GM18508 (cell line): Measurements from ENCODE around the gene ABHD17A.

Experiments used
- ATAC-seq: cut with Tn5 transposase; IDR thresholded peaks from one replicate; pipeline ENCODE4 v1.9.1; 2021; ENCODE audit warnings: moderate number of reproducible peaks; ENCODE audit not compliant: insufficient read depth, unreplicated experiment

Gene ABHD17A

GRCh38 chr19:1865172-1866010, 19.9 kb downstream of the ABHD17A start:
- ATAC-seq: no peak

DNA sequence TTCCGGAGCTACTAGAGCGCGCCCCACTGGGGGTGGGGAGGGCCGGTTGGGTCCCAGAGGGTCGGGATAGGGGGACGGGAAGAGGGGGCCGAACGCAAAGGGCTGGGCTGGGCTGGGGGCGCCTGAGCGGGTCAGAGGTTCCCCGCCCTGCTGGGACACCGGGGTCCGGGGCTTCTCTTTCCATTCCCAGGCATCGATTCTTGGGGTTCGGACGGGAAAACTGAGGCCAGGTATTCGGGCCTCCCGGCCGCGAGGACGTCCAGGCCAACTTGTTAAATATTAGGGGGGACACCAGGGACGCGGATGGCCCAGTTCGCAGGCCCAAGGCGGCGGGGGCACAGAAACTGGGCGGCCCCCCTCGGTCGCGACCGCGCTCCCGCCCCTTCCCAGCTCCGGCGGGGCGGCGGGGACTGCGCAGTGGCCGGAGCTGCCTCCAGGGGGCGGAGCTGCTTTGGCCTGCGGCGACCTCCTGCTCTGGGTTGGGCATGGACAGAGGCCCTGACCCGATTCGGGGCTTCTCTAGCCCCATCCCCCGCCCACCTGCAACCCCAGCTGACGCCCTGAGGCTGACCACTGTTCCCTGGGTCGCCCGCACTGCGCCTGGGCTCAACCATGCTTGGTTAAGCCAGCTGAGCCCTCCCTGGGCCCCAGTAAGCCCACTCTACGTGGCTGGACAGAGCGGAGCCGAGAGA, 20.7 kb downstream of the ABHD17A start:
- ATAC-seq: no peak

DNA sequence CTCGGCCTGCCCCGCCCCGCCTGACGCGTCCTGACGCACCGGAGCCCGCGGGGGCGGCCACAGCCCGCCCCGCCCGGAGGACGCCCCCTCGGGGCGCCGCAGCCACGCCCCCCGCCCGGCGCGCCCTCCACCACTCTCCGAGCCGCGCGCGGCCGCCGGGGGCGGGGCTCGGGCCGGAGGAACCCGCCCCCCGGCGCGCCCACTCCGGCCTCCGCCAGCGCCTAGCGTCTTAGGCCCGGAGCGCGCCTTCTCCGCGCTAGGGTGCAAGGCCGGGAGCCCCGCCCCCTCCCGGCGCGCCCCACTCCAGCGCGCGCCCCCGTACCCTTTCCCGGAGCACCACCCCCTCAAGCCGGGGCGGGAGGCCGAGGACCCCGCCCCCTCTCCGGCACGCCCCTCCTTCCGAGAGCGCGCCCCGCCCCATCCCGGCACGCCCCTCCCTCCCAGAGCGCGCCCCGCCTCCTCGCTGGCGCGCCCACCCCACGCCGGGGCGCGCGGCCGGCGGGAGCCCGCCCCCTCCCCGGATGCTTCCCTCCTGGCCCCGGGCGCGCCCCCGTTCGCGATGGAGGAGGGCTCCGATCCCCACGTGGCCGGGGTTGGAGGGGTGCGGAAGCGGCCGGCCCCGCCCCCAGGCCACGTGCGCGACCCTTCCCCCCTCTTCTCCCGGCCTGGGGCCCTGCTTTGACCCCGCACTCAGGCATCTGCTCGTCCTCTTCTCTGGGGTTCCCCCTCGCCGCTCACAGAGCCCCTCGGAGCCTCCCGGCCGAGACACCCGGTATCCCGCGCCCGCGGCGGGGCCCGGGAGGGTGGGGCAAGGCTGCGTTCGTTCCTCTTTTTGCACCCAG, 21.4 kb downstream of the ABHD17A start:
- no peak for ATAC-seq

- no peak for ATAC-seq
These were observed 22.0 kb downstream of the ABHD17A start, which contains the start of gene KLF16 for GRCh38 chr19:1863328-1863637. TSS of gene KLF16 (minus strand) at chr19:1863579. CDS start at chr19:1863497, 82 bp downstream.

DNA sequence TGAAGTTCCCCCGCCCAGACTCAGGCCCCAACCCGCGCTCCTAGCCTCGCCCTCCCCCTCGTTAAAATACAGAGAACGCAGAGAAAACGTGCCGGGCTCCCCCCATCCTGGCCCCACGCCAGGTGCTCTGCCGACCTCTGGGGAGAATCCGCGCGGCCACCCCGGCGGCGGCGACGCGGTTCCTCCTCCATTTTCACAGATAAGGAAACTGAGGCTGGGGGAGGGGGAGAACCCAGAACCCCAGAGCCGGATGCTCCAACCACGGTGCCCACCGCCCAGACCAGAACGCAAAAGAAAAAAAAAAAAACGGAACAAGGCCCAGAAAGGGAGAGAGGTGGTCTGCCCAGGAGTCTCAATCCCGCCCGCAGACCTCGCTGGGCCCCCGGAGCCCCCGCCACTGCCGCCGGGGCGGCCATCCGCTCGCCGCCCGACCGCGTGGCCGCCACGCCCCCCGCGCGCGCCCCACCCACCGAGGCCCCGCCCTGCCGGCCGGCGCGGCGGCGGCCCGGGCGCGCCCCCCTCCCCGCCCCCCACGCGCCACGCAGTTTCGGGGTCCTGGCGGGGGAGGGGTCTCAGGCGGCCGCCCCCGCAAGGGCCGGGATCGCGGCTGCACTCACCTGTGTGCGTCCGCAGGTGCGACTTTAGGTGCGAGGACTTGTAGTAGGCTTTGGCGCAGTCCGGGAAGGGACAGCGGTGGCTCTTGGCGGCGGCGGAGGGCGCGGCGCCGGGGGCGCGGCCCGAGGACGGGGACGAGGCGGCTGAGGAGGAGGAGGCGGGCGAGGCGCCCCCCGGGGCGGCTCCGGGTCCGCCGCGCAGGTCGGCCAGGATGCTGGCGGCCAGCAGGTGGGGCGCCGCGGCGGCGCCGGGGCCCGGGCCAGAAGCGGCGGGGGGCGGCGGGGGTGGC, 22.6 kb downstream of the ABHD17A start:
- ATAC-seq: no peak

- ATAC-seq: no peak
These were observed 23.2 kb downstream of the ABHD17A start for GRCh38 chr19:1862068-1862423.

DNA sequence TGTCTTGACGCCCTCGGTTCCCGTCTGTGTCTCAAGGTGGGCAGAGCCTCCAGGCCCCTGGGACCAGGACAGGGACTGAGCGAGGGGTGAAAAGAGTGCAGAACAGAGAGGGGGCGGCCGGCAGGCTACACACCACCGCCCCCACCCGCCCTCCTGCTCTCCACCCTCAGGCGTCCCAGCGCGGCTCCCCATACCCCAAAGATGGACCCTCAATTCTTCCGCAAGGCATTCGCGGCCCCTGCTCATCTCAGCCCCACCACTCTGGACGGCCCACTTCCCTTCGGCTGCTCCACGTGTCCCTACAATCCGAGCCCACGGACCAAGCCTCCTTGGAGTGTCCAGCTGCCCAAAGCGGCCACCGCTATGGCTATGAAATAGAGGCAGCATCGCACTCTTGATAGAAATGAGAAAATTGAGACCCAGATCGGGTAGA, 23.7 kb downstream of the ABHD17A start:
- ATAC-seq: no peak

DNA sequence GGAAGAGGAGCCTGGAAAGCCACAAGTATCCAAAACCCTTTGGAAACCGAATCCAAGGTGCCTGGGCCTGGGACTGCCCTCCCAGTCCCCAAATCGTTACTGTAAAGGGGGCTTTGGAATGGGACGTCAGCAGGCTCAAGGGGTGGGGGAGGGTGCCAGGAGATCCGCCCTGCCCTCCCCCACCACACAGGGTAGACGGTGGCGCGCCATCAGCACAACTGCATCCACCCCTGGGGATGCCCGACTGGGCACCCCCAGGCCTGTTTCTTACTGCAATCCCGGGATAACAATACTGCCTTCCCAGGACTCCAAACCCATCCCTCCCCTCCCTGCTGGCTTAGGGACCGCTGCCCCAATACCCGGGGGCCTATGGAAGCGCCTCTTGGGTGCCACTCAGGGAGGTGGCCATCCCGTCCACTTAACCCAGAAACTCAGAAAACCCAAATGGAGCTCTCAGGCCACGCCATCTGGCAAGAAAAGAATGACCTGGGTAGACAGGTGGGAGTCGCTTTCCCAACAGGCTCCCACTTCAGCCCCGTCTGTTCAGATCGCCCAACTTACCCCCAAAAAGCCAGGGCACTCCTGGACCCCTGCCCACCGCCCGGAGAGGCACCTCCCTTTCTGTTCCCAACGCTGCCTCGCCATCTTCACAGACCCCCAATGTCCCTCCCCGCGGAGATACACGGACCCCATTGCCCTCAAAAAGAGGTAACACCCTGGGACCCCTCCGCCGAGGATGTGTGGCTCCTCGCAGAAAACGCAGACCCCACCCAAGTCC, 24.3 kb downstream of the ABHD17A start:
- ATAC-seq: no peak

- no peak for ATAC-seq
These were observed 25.1 kb downstream of the ABHD17A start for GRCh38 chr19:1860042-1860775.

DNA sequence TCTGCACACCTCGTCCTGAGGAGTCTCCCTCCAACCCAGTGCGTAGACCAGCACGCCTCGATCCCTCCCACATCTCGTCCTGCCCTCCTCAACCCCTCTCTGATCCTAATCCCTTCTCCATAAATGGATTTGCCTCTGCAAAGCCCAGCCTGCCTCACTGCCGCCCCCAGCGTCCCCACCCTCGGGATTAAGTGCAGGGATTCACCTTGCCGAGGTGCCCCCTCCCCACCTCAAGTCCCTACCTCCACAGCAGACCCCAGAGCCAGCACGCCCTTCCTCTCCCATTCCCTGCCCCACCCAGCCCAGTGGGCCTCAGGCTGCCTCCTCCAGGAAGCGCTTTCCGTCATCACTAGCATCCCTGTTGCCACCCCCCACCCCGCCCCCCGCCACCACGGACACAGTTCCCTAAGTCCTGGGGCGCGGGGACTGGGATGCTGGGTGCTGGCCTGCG, 25.9 kb downstream of the ABHD17A start:
- no peak for ATAC-seq

DNA sequence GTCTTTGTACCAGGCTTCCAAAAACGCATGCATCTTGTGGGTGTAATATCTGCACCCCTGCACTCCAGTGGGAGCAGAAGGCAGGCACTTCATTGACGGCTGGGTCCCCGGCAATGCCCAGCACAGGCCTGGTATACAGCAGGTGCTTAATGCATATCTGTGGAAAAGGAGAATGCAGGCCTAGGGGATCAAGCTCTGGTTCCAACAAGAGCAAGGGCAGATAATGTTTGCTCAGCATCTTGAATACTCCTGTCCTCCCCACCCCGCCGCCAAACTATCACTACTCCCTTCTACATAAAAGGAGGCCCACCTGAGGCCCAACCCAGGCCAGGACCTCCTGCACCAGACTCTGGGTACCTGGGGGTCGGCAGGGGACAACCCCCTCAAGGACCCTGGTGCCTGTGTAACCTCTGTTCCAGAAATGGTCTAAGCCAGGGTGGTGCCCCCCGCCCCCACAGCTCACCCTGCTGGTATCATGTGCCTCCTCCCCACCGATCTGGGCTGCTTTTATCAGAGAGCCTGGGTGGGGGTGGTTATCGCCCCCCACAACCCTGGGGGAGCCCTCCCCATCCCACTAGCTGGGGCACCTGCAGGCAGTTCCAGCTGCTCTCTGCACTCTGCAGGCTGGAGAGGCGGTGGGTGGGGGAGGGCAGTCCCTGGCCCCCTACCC, 26.7 kb downstream of the ABHD17A start:
- ATAC-seq: no peak

GRCh38 chr19:1857648-1858326, 27.5 kb downstream of the ABHD17A start:
- no peak for ATAC-seq

DNA sequence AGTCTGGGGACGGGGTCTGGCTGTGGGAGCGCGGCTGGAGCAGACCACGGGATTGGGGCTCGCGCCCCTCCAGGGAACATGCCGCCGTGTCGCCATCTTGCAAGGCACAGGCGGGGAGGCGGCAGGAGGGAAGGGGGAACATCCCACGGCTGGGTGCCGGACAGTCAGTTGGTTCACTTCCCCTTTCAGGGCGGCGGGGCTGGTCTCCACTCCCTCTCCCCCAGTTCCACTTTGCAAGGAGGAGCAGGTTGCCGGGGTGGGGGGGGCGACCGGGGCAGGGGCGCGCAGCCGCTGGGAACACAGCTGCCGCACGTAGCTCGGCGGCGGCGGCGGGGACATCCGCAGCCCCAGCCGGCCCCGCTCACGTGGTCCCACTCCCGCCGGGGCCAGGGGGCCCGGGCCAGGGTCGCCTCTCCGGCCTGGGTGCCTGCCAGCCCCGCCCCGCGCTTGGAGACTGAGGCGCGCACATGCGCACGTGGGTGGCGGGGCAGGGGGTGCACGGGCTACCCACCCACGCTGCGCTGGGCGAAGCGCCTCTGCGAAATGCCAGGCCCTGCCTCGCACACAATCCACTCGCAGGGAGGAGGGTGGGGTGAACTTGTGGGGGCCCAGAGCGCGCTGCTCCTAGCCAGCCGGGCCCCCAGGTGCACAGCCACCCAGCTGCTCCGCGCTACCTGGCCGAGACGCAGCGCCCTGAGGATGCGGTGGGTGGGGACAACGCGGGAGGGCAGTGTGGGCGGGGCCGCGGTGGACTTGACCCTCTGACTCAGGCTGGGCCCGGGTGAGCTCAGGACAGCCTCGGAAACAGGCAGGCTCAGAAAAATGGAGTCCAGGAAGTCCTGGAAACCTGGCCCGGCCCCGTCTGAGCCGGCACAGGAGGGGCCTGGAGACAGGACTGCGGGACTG, 28.3 kb downstream of the ABHD17A start:
- no peak for ATAC-seq

DNA sequence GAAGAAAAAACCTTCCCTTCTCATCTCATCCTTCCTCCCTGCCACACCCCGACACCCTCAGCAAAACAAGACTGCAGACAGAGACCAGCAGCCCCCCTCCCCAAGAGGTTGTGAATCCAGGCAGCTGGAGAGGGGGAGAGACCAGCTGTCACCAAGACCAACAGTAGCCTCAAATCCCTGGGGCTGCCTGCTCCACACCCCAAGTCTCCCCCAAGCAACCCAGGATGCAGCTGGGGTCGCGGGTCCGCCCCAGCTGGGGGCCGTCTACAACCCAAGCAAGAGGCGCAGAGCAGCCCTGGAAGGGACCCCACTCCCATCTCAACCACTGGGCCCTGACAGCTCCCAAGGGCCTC, 29.0 kb downstream of the ABHD17A start:
- no peak for ATAC-seq

DNA sequence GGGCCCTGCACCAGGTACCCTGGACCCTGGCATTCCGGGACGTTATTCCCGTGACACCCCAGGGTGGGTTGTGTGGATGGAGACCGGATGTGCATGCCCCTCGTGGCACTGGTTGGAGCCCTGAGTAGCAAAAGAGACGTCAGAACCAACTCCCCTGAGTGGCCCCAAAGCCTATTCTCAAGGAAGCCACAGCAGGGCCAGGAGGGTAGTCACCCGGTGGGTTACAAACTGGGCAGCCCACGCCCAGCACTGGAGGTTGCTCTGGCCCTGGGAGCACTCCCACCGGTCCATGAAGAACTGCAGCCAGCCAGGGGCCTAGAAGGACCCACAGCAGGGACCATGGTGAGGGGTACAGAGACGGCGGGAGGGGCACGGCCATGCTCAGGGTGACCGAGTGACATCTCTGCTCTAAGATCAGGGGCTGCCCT, 29.5 kb downstream of the ABHD17A start:
- ATAC-seq: no peak

GRCh38 chr19:1855040-1855827, 30.1 kb downstream of the ABHD17A start:
- ATAC-seq: no peak
